Spleen (tissue), 11 donors: ENCODE measurements around the gene CD68. TPM values are rescaled to one million over a fixed set of nuclear protein-coding genes. Genes with fewer than 3 reads are reported as not detected.

ENCODE experiments used
- DNase-seq: peaks from one replicate; pipeline ENCODE4 v3.0.0-alpha.2; 2020
- H3K27ac ChIP-seq, 8 donors: fragments of 200-600 bp; sonication (generic) in 7 of 8; 1 replicate in 4 of 8; 2 replicates in 4 of 8; pipeline versions ENCODE4 v1.5.0 to v1.8.0; 2016 to 2021; ENCODE audit warnings: inconsistent platforms in 4 of 8, mild to moderate bottlenecking in 4 of 8, moderate library complexity in 1 of 8
- H3K27me3 ChIP-seq, 7 donors: fragments of 200-600 bp; sonication (generic) in 6 of 7; replicated peaks in 1 of 7; 1 replicate in 4 of 7; 2 replicates in 3 of 7; pipeline versions ENCODE4 v1.5.0 to v1.8.0; 2016 to 2021; ENCODE audit warnings: inconsistent platforms in 3 of 7, mild to moderate bottlenecking in 1 of 7
- H3K36me3 ChIP-seq, 6 donors: fragments of 200-600 bp; sonication (generic) in 5 of 6; 1 replicate in 4 of 6; 2 replicates in 2 of 6; pipeline versions ENCODE4 v1.5.0 to v1.8.0; 2016 to 2021; ENCODE audit warnings: inconsistent platforms in 2 of 6
- H3K4me1 ChIP-seq, 6 donors: fragments of 200-600 bp; sonication (generic) in 5 of 6; 1 replicate in 3 of 6; 2 replicates in 3 of 6; pipeline versions ENCODE4 v1.5.0 to v1.8.0; 2016 to 2021; ENCODE audit warnings: inconsistent platforms in 3 of 6
- H3K4me3 ChIP-seq, 8 donors: fragments of 200-600 bp; sonication (generic) in 7 of 8; 1 replicate in 4 of 8; 2 replicates in 4 of 8; pipeline versions ENCODE4 v1.5.0 to v1.8.0; 2016 to 2021; ENCODE audit warnings: inconsistent platforms in 4 of 8, mild to moderate bottlenecking in 4 of 8, moderate library complexity in 2 of 8
- H3K9me3 ChIP-seq, 8 donors: fragments of 200-600 bp; sonication (generic) in 7 of 8; 1 replicate in 4 of 8; 2 replicates in 4 of 8; pipeline versions ENCODE4 v1.5.0 to v1.8.0; 2016 to 2021; ENCODE audit warnings: inconsistent platforms in 4 of 8
- POLR2A ChIP-seq, 3 donors: fragments of 450-650 bp; IDR thresholded peaks; one replicate each; pipeline ENCODE4 v1.5.1; 2017; ENCODE audit warnings: antibody characterized with exemption in 3 of 3, mild to moderate bottlenecking in 1 of 3
- POLR2AphosphoS5 ChIP-seq, 3 donors: sonication (generic); formaldehyde crosslinking; IDR thresholded peaks; one replicate each; pipeline ENCODE4 v1.5.1; 2017; ENCODE audit warnings: antibody characterized with exemption in 3 of 3
- WGBS, 5 donors: extraction: QIAGEN DNeasy Blood & Tissue Kit in 3 of 5; methylation state at CpG; one replicate each; pipeline versions ENCODE4 v1.1.5 to v1.1.7; 2013 to 2018; 5-methylcytosine and 5-hydroxymethylcytosine counted together
- intact Hi-C: fragments of 100-400 bp; cut with DNase I; formaldehyde crosslinking; loops from one replicate; pipeline ENCODE4 v1.15.0; 2023; ENCODE audit warnings: low total_unique reads
- polyA plus RNA-seq, 3 donors: library from polyadenylated mRNA; stranded (reverse); fragments of 200-250 nt; gene quantifications; one replicate each; pipeline ENCODE4 v1.2.1, GENCODE V29; 2013
- total RNA-seq, 7 donors: library from RNA; depleted of rRNA in 3 of 7; stranded (reverse); fragments of >200 nt in 3 of 7; fragmentation: NEBNext Ultra II Directional in 4 of 7; extraction: Animal tissue kit (Norgen Biotek cat#: 25700) in 4 of 7; gene quantifications; one replicate each; pipeline versions ENCODE4 v1.1.0 to v1.2.1, GENCODE V29; 2016 to 2021
- TF ChIP-seq, protein P1 (sequence below), 11 experiments: fragments of 200-600 bp in 7 of 11; fragments of 450-650 bp in 4 of 11; sonication (generic) in 4 of 11; IDR thresholded peaks in 8 of 11; conservative IDR thresholded peaks in 3 of 11; 1 replicate in 7 of 11; 2 replicates in 4 of 11; pipeline versions ENCODE4 v1.4.0 to v1.8.0; 2016 to 2021; ENCODE audit warnings: antibody characterized with exemption in 11 of 11, inconsistent platforms in 4 of 11, mild to moderate bottlenecking in 1 of 11
- donor health status: healthy with polysubstance abuse.
- donor health status: DM: no; HTN: no; CAD: no; lungs with moderate emphysema.
- donor health status: DM: no; HTN: no; CAD: no.
- donor health status: Bipolar disorder and iron deficiency.
- donor health status: healthy.
- donor health status: DM: no; HTN: no; CAD: no.
- donor health status: DM: yes; HTN: yes; CAD: no.

Gene CD68
- total and polyA plus RNA-seq, 10 donors = 52.5 to 387 (median 223) TPM

DNA sequence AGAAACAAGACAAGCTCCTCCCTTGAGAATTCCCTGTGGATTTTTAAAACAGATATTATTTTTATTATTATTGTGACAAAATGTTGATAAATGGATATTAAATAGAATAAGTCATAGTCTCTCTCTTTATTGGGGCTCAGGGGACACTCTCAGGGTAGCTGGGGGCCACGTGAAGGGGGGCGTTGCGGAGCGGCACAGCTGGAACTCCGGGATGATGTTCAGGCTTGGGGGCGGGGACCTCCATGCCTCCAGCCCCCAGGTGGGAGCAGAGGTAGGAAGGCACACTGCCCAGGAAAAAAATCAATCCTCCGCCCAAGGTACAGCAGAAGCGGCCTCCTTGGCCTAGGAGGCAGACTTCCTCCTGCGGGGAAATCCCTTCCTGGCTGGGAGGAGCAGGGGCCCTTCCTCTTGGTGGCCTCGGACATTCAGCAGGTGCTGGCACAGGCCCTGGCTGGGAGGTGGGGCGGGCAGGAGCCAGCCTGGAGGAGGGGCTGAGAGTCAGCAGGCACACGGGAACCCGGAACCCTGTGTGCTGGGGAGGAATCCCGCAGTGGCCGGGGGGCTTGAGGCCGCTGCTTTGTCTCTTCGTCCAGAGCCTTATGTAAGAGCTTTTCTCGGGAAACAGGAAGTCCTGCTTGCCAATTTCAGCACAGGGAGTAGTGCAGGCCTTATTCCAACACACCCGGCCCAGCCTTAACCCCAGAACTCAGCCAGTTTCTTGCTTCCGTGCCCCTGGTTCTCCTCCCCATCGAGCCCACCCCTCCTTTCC is 21.5 kb upstream of the CD68 start:
- 11 to 17% (median 13%) methylated on average over 13 to 21 of the region's 21 CpGs for WGBS, 5 donors
- H3K4me3 ChIP-seq = peak overlapping the region; percentile 13 to 96 (median 55)
- H3K4me1 ChIP-seq = peaks cover 37 to 95% (median 67%) of the 10 kb centered on the region in 6 donors
- intact Hi-C loops = no loop called here
- H3K27ac ChIP-seq = peak overlapping the region; percentile 81 to 98 (median 94)
- H3K27me3 ChIP-seq = no peaks in the 10 kb centered on the region
- peak in 1 of 3 donors; percentile 5 for TF ChIP-seq POLR2A (IDR thresholded peaks at IDR 0.05)
- TF ChIP-seq, protein P1, sequence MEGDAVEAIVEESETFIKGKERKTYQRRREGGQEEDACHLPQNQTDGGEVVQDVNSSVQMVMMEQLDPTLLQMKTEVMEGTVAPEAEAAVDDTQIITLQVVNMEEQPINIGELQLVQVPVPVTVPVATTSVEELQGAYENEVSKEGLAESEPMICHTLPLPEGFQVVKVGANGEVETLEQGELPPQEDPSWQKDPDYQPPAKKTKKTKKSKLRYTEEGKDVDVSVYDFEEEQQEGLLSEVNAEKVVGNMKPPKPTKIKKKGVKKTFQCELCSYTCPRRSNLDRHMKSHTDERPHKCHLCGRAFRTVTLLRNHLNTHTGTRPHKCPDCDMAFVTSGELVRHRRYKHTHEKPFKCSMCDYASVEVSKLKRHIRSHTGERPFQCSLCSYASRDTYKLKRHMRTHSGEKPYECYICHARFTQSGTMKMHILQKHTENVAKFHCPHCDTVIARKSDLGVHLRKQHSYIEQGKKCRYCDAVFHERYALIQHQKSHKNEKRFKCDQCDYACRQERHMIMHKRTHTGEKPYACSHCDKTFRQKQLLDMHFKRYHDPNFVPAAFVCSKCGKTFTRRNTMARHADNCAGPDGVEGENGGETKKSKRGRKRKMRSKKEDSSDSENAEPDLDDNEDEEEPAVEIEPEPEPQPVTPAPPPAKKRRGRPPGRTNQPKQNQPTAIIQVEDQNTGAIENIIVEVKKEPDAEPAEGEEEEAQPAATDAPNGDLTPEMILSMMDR (IDR thresholded peaks at IDR 0.05 in 8 of 11, conservative IDR thresholded peaks at IDR 0.05 in 3 of 11) = peak in 2 of 11 experiments; percentile 19 to 28
- peak; percentile 85 to 92 (median 91) for TF ChIP-seq POLR2AphosphoS5 (IDR thresholded peaks at IDR 0.05)
- peaks cover 0 to 28% (median 0%) of the 10 kb centered on the region in 6 donors for H3K36me3 ChIP-seq
- no peaks in the 10 kb centered on the region for H3K9me3 ChIP-seq
- peak; percentile 95 for DNase-seq

DNA sequence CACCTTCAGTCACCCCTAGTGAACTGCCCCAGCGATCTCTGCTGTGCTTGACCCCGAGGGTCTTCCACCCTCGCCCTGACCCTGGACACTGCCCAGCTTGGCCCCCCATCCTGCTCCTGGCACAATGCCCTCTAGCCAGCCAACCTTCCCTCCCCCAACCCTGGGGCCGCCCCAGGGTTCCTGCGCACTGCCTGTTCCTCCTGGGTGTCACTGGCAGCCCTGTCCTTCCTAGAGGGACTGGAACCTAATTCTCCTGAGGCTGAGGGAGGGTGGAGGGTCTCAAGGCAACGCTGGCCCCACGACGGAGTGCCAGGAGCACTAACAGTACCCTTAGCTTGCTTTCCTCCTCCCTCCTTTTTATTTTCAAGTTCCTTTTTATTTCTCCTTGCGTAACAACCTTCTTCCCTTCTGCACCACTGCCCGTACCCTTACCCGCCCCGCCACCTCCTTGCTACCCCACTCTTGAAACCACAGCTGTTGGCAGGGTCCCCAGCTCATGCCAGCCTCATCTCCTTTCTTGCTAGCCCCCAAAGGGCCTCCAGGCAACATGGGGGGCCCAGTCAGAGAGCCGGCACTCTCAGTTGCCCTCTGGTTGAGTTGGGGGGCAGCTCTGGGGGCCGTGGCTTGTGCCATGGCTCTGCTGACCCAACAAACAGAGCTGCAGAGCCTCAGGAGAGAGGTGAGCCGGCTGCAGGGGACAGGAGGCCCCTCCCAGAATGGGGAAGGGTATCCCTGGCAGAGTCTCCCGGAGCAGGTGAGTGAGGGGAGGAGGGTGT is 20.7 kb upstream of the CD68 start, which contains the start of gene TNFSF13:
TNFSF13 (plus strand) TSS at position 207 of the 776 bp plus-strand sequence; CDS start at position 497, 290 bp downstream.
- intact Hi-C loops = no loop called here
- 12 to 24% (median 16%) methylated on average over 16 of the region's 16 CpGs for WGBS, 5 donors
- H3K36me3 ChIP-seq = peaks cover 0 to 31% (median 6%) of the 10 kb centered on the region in 6 donors

DNA sequence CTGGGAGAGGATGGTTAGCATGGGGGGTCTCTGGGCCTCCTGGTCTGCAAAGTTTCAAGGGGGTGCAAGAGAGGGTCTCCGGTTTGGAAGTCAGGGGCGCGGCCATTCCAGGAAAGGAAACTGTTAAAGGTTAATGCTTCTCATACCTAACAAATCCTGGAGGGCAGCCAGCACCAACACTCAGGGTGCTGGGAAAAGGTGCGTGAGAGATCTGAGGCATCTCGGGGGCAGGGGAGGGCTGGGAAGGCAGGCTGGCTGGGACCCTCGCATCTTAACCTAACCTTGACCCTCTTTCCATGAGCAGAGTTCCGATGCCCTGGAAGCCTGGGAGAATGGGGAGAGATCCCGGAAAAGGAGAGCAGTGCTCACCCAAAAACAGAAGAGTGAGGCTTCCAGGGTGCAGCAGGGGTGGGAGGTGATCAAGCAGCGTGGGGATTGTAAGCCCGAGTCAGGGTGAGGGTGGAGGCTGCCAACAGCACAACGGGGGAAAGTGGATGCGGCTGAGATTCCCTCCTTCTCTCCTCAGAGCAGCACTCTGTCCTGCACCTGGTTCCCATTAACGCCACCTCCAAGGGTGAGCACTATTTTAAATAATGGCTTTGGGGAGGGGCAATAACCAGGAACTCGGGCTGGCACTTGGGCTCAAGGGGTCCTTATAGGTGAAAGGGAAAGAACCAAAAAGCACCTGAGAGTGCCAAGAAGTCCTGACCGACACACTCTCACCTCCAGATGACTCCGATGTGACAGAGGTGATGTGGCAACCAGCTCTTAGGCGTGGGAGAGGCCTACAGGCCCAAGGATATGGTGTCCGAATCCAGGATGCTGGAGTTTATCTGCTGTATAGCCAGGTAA is 19.9 kb upstream of the CD68 start:
- DNase-seq = no peak
- Histone ChIP-seq H3K4me3 (peak overlapping the region in 7 of 8 donors; percentile 20 to 96 (median 75)), H3K27me3 (no peaks in the 10 kb centered on the region), H3K9me3 (no peaks in the 10 kb centered on the region), H3K36me3 (peaks cover 0 to 35% (median 13%) of the 10 kb centered on the region in 6 donors), H3K4me1 (peaks cover 43 to 96% (median 70%) of the 10 kb centered on the region in 6 donors), H3K27ac (peak overlapping the region; percentile 81 to 98 (median 94))
- TF ChIP-seq, protein P1 (IDR thresholded peaks at IDR 0.05 in 8 of 11, conservative IDR thresholded peaks at IDR 0.05 in 3 of 11) = no peak
- TF ChIP-seq POLR2A (IDR thresholded peaks at IDR 0.05) (no peak), POLR2AphosphoS5 (IDR thresholded peaks at IDR 0.05) (no peak)
- intact Hi-C loops = loop anchor here (5.0 kb wide), 2 partner anchors 42 to 122 kb away; partner anchors contain the start of genes FGF11 and TMEM102
- WGBS, 5 donors = 40 to 65% (median 51%) methylated on average over 18 of the region's 18 CpGs

More for the DNA sequence above, 20.7 kb upstream of the CD68 start, which contains the start of gene TNFSF13:
- no peaks in the 10 kb centered on the region for H3K9me3 ChIP-seq
- H3K4me3 ChIP-seq = peak within 1 kb of the TSS; percentile 13 to 96 (median 55)
- peaks cover 38 to 95% (median 67%) of the 10 kb centered on the region in 6 donors for H3K4me1 ChIP-seq
- peak within 1 kb of the TSS; percentile 81 to 98 (median 94) for H3K27ac ChIP-seq
- peak; percentile 88 for DNase-seq
- H3K27me3 ChIP-seq = no peaks in the 10 kb centered on the region
- peak in 1 of 3 donors; percentile 19 for TF ChIP-seq POLR2AphosphoS5 (IDR thresholded peaks at IDR 0.05)
- TF ChIP-seq, protein P1 (IDR thresholded peaks at IDR 0.05 in 8 of 11, conservative IDR thresholded peaks at IDR 0.05 in 3 of 11) = no peak
